GM18907 (cell line): ENCODE measurements around the gene UBAP2L.
"Not testable (repeated sequence)": the region's sequence is repeated elsewhere in the genome, so short reads cannot be mapped to it uniquely, and the experiment has no call there.

Experiments
- ATAC-seq: cut with Tn5 transposase; IDR thresholded peaks from one replicate; pipeline ENCODE4 v1.9.1; 2021; ENCODE audit warnings: mild to moderate bottlenecking, moderate library complexity; ENCODE audit not compliant: unreplicated experiment

The UBAP2L gene

DNA sequence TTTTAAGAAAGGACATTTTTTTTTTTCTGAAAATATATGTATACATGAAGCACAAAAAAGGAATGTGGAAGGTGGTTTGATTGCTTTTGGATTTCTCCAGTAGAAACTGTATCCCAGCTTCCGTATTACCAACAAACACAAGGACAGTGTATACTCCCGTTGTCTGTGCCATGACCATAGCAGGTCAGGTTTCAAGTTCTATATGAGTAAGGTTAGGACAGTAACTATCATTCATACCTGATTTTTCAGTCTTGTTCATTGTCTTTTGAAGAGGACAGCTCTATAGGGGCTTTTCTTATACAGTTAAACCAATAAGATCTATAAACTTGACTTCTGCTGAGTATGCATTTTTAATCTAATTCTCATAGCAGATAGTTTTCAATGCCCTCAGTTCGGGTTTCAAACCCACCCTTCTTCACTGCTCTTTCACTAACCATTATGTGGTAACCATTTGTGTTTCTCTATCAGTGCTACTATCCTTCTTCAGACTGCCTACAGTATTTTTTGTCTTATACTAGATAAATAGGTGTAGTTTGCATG, 19.6 kb downstream of the UBAP2L start:
- no peak for ATAC-seq

DNA sequence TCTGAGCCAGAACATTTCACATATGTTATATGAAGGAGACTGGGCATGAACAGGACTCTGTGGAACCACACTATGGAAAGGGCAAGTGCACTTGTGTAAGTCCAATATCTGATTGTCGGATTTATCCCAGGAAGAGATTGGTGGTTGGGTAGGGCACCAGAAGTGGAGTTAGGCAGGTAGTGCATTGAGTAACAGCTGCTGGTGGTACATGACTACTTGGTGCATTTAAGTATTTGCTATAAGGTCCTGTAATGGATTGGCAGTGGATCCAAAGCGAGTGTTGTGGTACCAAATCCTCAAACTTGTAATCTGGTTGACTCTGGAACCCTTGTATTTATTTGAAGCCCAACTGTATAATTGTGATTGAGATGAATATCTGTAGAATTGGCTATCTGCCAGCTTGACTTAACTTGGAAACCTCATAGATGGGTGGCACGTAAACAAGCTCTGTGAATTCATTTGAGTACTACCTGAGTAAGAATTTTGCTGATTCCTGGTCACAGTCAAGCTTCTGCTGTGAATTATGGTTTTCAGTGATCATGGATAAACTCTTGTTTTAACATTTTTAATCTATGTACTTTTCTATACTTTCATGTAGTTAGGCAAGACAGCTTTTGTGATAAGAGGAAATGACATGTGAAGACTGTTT, 21.1 kb downstream of the UBAP2L start:
- ATAC-seq = no peak

DNA sequence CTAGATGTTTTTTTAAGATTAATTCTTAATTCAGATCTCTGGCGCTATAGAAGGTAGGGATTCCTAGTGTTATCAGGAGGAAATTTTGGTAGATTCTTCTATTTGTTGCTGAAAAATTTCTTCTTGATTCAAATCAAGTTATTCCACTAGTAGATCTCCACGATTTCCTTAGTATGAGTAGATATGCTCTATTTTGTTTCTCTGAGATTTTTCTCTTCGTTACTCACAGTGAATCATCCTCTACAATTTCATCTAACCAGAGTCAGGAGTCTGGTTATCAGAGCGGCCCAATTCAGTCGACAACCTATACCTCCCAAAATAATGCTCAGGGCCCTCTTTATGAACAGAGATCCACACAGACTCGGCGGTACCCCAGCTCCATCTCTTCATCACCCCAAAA, 32.9 kb downstream of the UBAP2L start:
- ATAC-seq = no peak

GRCh38 chr1:154256686-154257085, 35.9 kb downstream of the UBAP2L start:
- no peak for ATAC-seq

GRCh38 chr1:154258784-154259183, 38.0 kb downstream of the UBAP2L start:
- no peak for ATAC-seq

DNA sequence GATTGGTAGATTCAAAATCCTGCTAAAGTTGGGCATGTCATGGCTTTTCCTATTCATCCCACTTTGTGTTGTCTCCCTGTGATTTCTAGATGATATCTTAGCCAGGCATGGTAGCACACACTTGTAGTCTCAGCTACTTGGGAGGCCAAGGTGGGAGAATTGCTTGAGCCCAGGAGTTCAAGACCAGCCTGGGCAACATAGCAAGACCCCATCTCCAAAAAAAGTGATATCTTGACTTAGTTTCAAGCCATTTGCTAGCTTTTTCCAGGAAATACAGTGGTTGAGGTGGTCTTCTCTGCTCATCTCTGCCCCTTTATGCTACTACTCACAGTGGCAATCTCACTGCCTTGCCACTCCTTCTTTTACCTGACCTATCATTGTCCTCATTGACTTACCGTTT, 39.4 kb downstream of the UBAP2L start:
- no peak for ATAC-seq

- ATAC-seq = no peak
These were observed 42.9 kb downstream of the UBAP2L start for GRCh38 chr1:154263465-154264332.

- ATAC-seq = no peak
These were observed 43.7 kb downstream of the UBAP2L start for GRCh38 chr1:154264454-154264853.

DNA sequence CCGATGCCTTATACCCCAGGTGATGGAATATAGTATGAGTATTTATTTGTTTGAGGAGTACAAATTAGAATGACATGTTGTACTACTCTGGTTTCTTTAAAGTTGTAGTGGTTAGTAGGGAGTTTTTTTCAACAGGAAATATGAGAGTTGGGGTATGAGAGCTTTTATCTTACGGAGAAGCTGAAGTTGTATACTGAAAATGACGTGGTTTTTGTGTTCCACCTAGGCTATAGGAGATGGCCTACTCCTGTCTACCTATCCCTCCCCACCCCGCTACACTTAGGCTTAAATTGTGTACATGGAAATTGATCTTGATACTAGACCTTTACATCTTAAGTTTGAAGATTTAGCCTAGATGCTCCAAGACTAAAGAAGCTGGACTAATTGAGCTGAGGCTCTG, 44.8 kb downstream of the UBAP2L start:
- no peak for ATAC-seq

- no peak for ATAC-seq
These were observed 50.1 kb downstream of the UBAP2L start for GRCh38 chr1:154270833-154271232.

DNA sequence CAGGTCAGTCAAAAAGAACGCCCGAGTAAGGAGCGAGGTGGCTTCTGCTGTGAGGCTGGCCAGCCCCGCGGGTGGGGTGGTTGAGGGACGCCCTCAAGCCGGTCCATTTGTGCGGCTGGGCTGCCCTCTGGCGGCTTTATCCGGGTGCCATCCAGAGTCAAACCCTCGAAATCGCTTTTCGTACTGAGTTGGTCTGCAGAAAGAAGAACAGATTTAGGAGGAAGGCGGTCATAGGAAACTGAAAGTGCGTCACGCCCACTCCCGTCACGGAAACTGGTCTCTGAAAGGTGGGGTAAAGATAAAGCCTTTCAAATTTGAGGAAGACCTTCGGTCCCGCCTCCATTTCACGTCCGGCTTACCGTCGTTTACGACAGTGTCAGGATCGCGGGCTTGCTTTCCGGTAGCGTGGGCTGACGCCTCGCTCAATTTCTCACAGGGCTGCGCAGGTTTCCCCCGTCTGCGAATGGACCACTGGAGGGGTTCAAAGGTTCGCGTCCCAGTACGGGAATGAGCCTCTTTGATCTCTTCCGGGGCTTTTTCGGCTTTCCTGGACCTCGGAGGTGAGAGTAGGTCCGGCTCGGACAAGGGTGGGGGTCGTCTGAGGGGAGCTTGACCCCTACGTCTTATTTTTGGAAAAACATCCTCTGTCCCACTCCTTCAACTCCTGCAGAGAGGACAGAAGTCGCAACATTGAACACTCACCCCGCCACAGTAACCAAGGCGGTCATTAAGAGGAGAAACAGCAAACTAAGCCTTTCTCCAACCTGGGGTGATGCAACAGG, 51.7 kb downstream of the UBAP2L start, which contains the start of gene HAX1:
TSS of gene HAX1 (plus strand) at position 413 of the 782 bp plus-strand sequence. CDS start at position 508, 95 bp downstream.
- peak; percentile 87 for ATAC-seq

DNA sequence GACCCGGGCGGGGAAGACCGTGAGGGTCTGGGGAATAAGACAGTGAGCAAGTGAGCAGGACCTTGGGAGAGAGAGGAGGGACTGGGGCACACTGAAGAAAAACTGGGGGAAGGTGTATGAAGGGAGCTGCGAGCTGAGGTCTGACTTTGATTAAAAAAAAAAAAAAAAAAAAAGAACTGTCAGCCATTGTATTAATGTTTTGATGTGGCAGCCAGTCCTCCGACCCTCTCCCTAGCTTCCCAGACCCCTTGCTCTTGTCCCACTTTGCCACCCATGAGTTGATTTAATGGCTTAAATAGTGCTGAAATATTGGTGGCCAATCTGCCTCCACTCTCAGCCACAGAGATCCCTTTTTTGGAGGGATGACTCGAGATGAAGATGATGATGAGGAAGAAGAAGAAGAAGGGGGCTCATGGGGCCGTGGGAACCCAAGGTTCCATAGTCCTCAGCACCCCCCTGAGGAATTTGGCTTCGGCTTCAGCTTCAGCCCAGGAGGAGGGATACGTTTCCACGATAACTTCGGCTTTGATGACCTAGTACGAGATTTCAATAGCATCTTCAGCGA, 52.3 kb downstream of the UBAP2L start:
- ATAC-seq = peak; percentile 6

DNA sequence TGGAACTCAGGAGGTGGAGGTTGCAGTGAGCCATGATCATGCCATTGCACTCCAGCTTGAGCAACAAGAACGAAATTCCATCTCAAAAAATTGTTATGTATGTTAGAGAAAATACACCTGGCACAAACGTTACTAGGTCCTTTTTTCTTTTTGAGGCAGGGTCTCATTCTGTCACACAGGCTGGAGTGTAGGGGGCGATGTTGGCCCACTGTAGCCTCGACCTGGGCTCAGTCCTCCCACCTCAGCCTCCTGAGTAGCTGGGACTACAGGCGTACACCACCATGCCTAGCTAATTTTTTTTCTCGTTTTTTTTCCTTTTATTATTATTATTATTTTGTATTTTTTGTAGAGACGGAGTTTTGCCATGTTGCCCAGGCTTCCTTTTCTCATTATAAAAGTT, 56.0 kb downstream of the UBAP2L start:
- ATAC-seq = no peak

DNA sequence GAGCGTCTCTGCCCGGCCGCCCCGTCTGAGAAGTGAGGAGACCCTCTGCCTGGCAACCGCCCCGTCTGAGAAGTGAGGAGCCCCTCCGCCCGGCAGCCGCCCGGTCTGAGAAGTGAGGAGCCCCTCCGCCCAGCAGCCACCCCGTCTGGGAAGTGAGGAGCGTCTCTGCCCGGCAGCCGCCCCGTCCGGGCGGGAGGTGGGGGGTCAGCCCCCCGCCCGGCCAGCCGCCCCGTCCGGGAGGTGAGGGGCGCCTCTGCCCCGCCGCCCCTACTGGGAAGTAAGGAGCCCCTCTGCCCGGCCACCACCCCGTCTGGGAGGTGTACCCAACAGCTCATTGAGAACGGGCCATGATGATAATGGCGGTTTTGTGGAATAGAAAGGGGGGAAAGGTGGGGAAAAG, 66.8 kb downstream of the UBAP2L start:
- not testable (repeated sequence) for ATAC-seq

- ATAC-seq = no peak
These were observed 67.9 kb downstream of the UBAP2L start for GRCh38 chr1:154288661-154289060.

DNA sequence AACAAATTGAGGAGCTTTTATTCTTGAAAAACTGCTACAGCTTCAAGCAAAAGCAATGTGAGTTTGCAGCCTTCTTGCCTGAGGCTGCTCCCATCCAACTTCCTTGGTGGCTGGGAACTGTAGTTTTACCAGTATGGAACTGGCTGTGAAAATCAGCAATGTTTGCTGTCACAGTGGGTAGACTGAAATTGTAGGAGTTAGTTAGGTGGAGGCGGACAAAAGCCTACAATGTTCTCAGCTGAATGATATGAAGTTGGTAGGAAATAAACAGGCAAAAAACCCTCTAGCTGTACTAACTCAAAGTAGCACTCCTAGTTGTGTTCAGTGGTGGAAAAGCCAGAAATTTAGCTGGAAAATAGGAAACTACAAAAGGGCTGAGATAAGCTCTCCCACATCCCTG, 70.2 kb downstream of the UBAP2L start:
- no peak for ATAC-seq

DNA sequence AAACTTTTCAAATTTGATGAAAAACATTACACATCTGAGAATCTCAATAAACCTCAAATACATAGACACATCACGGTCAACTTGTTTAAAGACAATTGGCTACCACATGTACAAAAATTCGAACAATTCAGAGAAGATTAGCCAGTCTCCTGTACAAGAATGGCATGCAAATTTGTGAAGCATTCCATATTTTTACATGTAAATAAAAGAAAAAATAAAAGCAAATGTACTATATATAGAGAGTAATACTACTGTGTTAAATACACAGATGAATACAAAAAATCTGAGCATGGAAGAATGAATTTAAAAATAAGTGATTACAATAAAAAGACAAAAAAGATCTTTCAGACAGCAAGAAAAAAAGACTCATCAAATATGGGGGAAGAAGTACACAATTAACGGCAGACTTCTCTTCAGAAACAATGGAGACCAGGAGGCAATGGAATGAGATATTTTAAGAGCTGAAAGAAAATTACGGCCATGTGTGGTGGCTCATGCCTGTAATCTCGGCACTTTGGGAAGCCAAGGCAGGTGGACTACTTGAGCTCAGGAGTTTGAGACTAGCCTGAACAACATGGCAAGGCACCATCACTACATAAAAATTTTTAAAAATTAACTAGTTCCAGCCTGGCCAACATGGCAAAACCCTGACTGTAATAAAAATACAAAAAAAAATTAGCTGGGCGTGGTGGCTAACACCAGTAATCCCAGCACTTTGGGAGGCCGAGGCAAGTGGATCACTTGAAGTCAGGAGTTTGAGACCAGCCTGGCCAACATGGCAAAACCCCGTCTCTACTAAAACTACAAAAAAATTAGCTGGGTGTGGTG, 74.9 kb downstream of the UBAP2L start:
- ATAC-seq = no peak

DNA sequence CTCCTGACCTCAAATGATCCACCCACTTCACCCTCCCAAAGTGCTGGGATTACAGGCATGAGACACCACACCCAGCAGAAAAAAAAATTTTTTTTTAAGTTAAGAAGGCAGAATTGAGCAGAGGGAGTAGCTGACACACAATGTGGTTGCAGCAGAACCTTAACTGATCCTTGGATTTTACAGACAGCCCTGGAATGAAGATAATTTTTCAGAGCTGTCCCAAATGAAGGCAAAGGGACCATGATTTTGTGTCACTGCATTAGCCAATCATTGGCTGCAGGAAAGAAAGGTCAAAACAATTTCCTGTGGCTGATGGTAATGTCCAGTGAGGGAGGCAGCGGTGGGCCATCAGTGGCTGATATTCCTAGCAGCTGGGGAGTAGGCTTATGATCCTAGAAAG, 80.8 kb downstream of the UBAP2L start:
- no peak for ATAC-seq

GRCh38 chr1:154304664-154305337, 84.0 kb downstream of the UBAP2L start:
- ATAC-seq = no peak
